OCI-LY7 (cell line): ENCODE data around the gene COP1. TPM values are rescaled to one million over a fixed set of nuclear protein-coding genes. Genes with fewer than 3 reads are reported as not detected.
"Not testable (repeated sequence)": the region's sequence is repeated elsewhere in the genome, so short reads cannot be mapped to it uniquely, and the experiment has no call there.

Experiments used
- BruUV-seq: library from RNA; stranded (reverse); fragments of 400-500 nt; replicated peaks from 2 replicates; lab custom pipeline; 2021; lab: Mats Ljungman, UMichigan
- CTCF ChIA-PET: fragments of 300-600 bp; sonication (Branson Sonifier 250); formaldehyde crosslinking; loops from one replicate; lab custom pipeline; 2022; ENCODE audit warnings: antibody characterized with exemption; ENCODE audit not compliant: unreplicated experiment; lab: Charles Lee
- POLR2A ChIA-PET: fragments of 300-600 bp; sonication (Branson Sonifier 250); formaldehyde crosslinking; loops from one replicate; lab custom pipeline; 2022; ENCODE audit warnings: antibody characterized with exemption; lab: Charles Lee
- DNase-seq: peaks from one replicate; pipeline ENCODE4 v3.0.0-alpha.2; 2015; ENCODE audit warnings: low spot score
- H2AFZ ChIP-seq: fragments of 200-600 bp; sonication (generic), shearing (Covaris generic); 2 replicates; pipeline ENCODE4 v1.6.1; 2014; ENCODE audit warnings: mild to moderate bottlenecking, antibody characterized with exemption, low read length, moderate library complexity
- H3K27ac ChIP-seq: fragments of 200-600 bp; sonication (generic); 2 replicates; pipeline ENCODE4 v1.5.1; 2014; ENCODE audit warnings: mixed run types, low read depth, mild to moderate bottlenecking, moderate library complexity, low read length, inconsistent platforms; ENCODE audit not compliant: poor library complexity, severe bottlenecking
- H3K36me3 ChIP-seq: fragments of 200-600 bp; sonication (generic); 2 replicates; pipeline ENCODE4 v1.6.1; 2014; ENCODE audit warnings: mild to moderate bottlenecking, antibody characterized with exemption, low read length, moderate library complexity, mixed read lengths; ENCODE audit not compliant: insufficient read depth
- H3K4me1 ChIP-seq: fragments of 200-600 bp; sonication (generic); 2 replicates; pipeline ENCODE4 v1.5.1; 2014; ENCODE audit warnings: mild to moderate bottlenecking, low read length; ENCODE audit not compliant: insufficient read depth, poor library complexity, severe bottlenecking
- H3K4me2 ChIP-seq: fragments of 200-600 bp; sonication (generic); 2 replicates; pipeline ENCODE4 v1.6.1; 2014; ENCODE audit warnings: mild to moderate bottlenecking, low read length
- H3K4me3 ChIP-seq: fragments of 200-600 bp; sonication (generic); 2 replicates; pipeline ENCODE4 v1.5.1; 2014; ENCODE audit warnings: mild to moderate bottlenecking, low read depth, low read length; ENCODE audit not compliant: poor library complexity, severe bottlenecking
- H3K79me2 ChIP-seq: fragments of 200-600 bp; sonication (generic); 2 replicates; pipeline ENCODE4 v1.6.1; 2016; ENCODE audit warnings: low read depth, mild to moderate bottlenecking, low read length, moderate library complexity, mixed read lengths; ENCODE audit not compliant: insufficient read depth
- H3K9me2 ChIP-seq: fragments of 200-600 bp; sonication (generic); 2 replicates; pipeline ENCODE4 v1.6.1; 2016; ENCODE audit warnings: mild to moderate bottlenecking, low read length, mixed read lengths; ENCODE audit not compliant: insufficient read depth
- H3K9me3 ChIP-seq: fragments of 200-600 bp; sonication (generic); 2 replicates; pipeline ENCODE4 v1.6.1; 2014; ENCODE audit warnings: mild to moderate bottlenecking, mixed run types, low read length, mixed read lengths
- H4K20me1 ChIP-seq: fragments of 200-600 bp; sonication (generic); 2 replicates; pipeline ENCODE4 v1.6.1; 2014; ENCODE audit warnings: mild to moderate bottlenecking, antibody characterized with exemption, low read length, moderate library complexity, mixed read lengths; ENCODE audit not compliant: insufficient read depth
- CTCF ChIP-seq: fragments of 200-600 bp; sonication (generic); conservative IDR thresholded peaks from 2 replicates; pipeline ENCODE4 v1.5.1; 2014; ENCODE audit warnings: mild to moderate bottlenecking, antibody characterized with exemption, low read length, moderate library complexity, mixed read lengths
- EZH2phosphoT487 ChIP-seq: fragments of 200-600 bp; sonication (generic); IDR thresholded peaks from 2 replicates; pipeline ENCODE4 v1.6.1; 2018; ENCODE audit warnings: low read depth, borderline replicate concordance, mild to moderate bottlenecking, mixed run types, antibody characterized with exemption, low read length, moderate library complexity, mixed read lengths
- intact Hi-C: fragments of 100-400 bp; cut with micrococcal nuclease; formaldehyde crosslinking; loops from one replicate; pipeline ENCODE4 v1.10.0; 2022; ENCODE audit not compliant: unreplicated experiment
- total RNA-seq, 2 experiments: library from RNA; depleted of rRNA in 1 of 2; stranded (reverse); fragments of >200 nt in 1 of 2; shearing (Covaris generic) in 1 of 2; gene quantifications; 2 replicates each; pipeline ENCODE4 v1.2.3, GENCODE V29; 2014 to 2022

Gene COP1
- total RNA-seq, 2 experiments from 2014 or later, result 75.2 to 76.9 TPM

GRCh38 chr1:176090766-176091165, 116.3 kb downstream of the COP1 start:
- no peak overlapping the region for H3K27ac ChIP-seq
- no peaks in the 10 kb centered on the region for H4K20me1 ChIP-seq
- no peak overlapping the region for H2AFZ ChIP-seq
- intact Hi-C loops, result no loop called here
- no peaks in the 10 kb centered on the region for H3K4me1 ChIP-seq
- H3K36me3 ChIP-seq, result peaks cover 36% of the 10 kb centered on the region
- no peak for TF ChIP-seq EZH2phosphoT487
- TF ChIP-seq CTCF, result no peak
- ChIA-PET POLR2A (no interaction called here), CTCF (no interaction called here)
- no peak for DNase-seq
- H3K79me2 ChIP-seq, result no peaks in the 10 kb centered on the region; the same call in 1 of the 2 replicates
- no peaks in the 10 kb centered on the region for H3K9me2 ChIP-seq
- BruUV-seq, result no TSS peak
- H3K4me3 ChIP-seq, result no peak overlapping the region
- no peaks in the 10 kb centered on the region for H3K9me3 ChIP-seq
- H3K4me2 ChIP-seq, result no peak overlapping the region

- H3K27ac ChIP-seq, H3K4me2 ChIP-seq, CTCF ChIA-PET, H3K9me2 ChIP-seq, intact Hi-C loops, H3K79me2 ChIP-seq, H3K9me3 ChIP-seq, H3K4me1 ChIP-seq, BruUV-seq, H3K4me3 ChIP-seq, DNase-seq, POLR2A ChIA-PET, H2AFZ ChIP-seq, H4K20me1 ChIP-seq: not testable (repeated sequence)
- H3K36me3 ChIP-seq, result peaks cover 41% of the 10 kb centered on the region
Observed at GRCh38 chr1:176087746-176088145, 119.3 kb downstream of the COP1 start.

GRCh38 chr1:176073524-176074157, 133.4 kb downstream of the COP1 start:
- Histone ChIP-seq H3K9me2 (no peaks in the 10 kb centered on the region), H3K4me2 (no peak overlapping the region), H4K20me1 (0 out of 2 replicates have a peak, but pooled peaks cover 8% of the 10 kb centered on the region), H3K9me3 (peaks cover 13% of the 10 kb centered on the region), H3K27ac (no peak overlapping the region), H3K4me1 (no peaks in the 10 kb centered on the region), H3K4me3 (no peak overlapping the region), H2AFZ (no peak overlapping the region), H3K79me2 (peaks cover 20% of the 10 kb centered on the region; the same call in 1 of the 2 replicates), H3K36me3 (peaks cover 69% of the 10 kb centered on the region)
- intact Hi-C loops, result loop anchor here (5.0 to 10.0 kb wide), 3 partner anchors 326 to 696 kb away; no protein-coding TSS in a partner anchor
- TF ChIP-seq EZH2phosphoT487 (no peak), CTCF (peak; percentile 90)
- ChIA-PET CTCF (no interaction called here), POLR2A (interaction anchor here (0.6 to 0.9 kb wide), 2 partner anchors 18 to 25 kb away, joined by 3 to 7 read pairs; no protein-coding TSS in a partner anchor)
- peak; percentile 77 for DNase-seq
- BruUV-seq, result no TSS peak
